Breast epithelium (tissue), 3 donors: ENCODE measurements around the gene PPM1L.

ENCODE experiments used
- POLR2A ChIP-seq: fragments of 450-650 bp; IDR thresholded peaks from one replicate; pipeline ENCODE4 v1.6.1; 2016; ENCODE audit warnings: antibody characterized with exemption, mild to moderate bottlenecking, moderate library complexity
- POLR2AphosphoS5 ChIP-seq, 3 donors: sonication (generic); formaldehyde crosslinking; IDR thresholded peaks; one replicate each; pipeline ENCODE4 v1.6.1; 2017; ENCODE audit warnings: antibody characterized with exemption in 3 of 3
- TF ChIP-seq, protein P1 (sequence below), 3 donors: fragments of 450-650 bp; IDR thresholded peaks; one replicate each; pipeline ENCODE4 v1.5.1; 2016 to 2017; ENCODE audit warnings: antibody characterized with exemption in 3 of 3, mild to moderate bottlenecking in 3 of 3, moderate library complexity in 3 of 3

GRCh38 chr3:160820430-160820829 is 64.4 kb downstream of the PPM1L start:
- TF ChIP-seq, protein P1, sequence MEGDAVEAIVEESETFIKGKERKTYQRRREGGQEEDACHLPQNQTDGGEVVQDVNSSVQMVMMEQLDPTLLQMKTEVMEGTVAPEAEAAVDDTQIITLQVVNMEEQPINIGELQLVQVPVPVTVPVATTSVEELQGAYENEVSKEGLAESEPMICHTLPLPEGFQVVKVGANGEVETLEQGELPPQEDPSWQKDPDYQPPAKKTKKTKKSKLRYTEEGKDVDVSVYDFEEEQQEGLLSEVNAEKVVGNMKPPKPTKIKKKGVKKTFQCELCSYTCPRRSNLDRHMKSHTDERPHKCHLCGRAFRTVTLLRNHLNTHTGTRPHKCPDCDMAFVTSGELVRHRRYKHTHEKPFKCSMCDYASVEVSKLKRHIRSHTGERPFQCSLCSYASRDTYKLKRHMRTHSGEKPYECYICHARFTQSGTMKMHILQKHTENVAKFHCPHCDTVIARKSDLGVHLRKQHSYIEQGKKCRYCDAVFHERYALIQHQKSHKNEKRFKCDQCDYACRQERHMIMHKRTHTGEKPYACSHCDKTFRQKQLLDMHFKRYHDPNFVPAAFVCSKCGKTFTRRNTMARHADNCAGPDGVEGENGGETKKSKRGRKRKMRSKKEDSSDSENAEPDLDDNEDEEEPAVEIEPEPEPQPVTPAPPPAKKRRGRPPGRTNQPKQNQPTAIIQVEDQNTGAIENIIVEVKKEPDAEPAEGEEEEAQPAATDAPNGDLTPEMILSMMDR (IDR thresholded peaks at IDR 0.05), result no peak
- TF ChIP-seq POLR2A, result no peak
- no peak for TF ChIP-seq POLR2AphosphoS5 (IDR thresholded peaks at IDR 0.05)
